SK-N-SH (cell line): ENCODE data around the gene HPCAL1. TPM values are rescaled to one million over a fixed set of nuclear protein-coding genes. Genes with fewer than 3 reads are reported as not detected.

Source experiments
- CTCF ChIA-PET: fragments of 300-600, 350-600 bp; formaldehyde crosslinking; extraction: SDS; loops from one replicate; lab custom pipeline; 2021; lab: Yijun Ruan, JAX
- POLR2A ChIA-PET: fragments of 350-600 bp; sonication (Branson Sonifier 250); formaldehyde crosslinking; extraction: SDS; loops from one replicate; lab custom pipeline; 2020; ENCODE audit warnings: antibody characterized with exemption, inconsistent platforms; lab: Yijun Ruan, JAX
- DNase-seq: peaks from one replicate; pipeline ENCODE4 v3.0.0; 2012
- H2AFZ ChIP-seq: fragments of 200-600 bp; sonication (generic); 2 replicates; pipeline ENCODE4 v1.8.1; 2016; ENCODE audit warnings: antibody characterized with exemption, mild to moderate bottlenecking, low read depth
- H3F3A ChIP-seq: fragments of 200-600 bp; sonication (generic); replicated peaks from 2 replicates; pipeline ENCODE3; 2016; ENCODE audit warnings: antibody characterized with exemption, mild to moderate bottlenecking; ENCODE audit not compliant: insufficient read depth
- H3K27ac ChIP-seq, 2 experiments: fragments of 200-500 bp in 1 of 2; fragments of 200-600 bp in 1 of 2; sonication (Bioruptor generic) in 1 of 2; sonication (generic), shearing (Covaris generic) in 1 of 2; 2 replicates each; pipeline versions ENCODE4 v1.5.1 to v1.6.1; 2014 to 2016; ENCODE audit warnings: low read depth in 2 of 2, inconsistent platforms in 1 of 2, low read length in 1 of 2, mild to moderate bottlenecking in 1 of 2, mixed read lengths in 1 of 2
- H3K27me3 ChIP-seq: fragments of 200-600 bp; sonication (generic), shearing (Covaris generic); 2 replicates; pipeline ENCODE4 v1.6.1; 2016; ENCODE audit warnings: mixed run types; ENCODE audit not compliant: insufficient read depth
- H3K36me3 ChIP-seq, 2 experiments: fragments of 200-500 bp in 1 of 2; fragments of 200-600 bp in 1 of 2; sonication (Bioruptor generic) in 1 of 2; sonication (generic) in 1 of 2; replicated peaks in 1 of 2; 2 replicates each; pipeline versions ENCODE3 to v1.5.1; 2014 to 2016; ENCODE audit warnings: low read length in 1 of 2, mild to moderate bottlenecking in 1 of 2; ENCODE audit not compliant: insufficient read depth in 2 of 2, control insufficient read depth in 1 of 2
- H3K4me1 ChIP-seq, 2 experiments: fragments of 200-500 bp in 1 of 2; fragments of 200-600 bp in 1 of 2; sonication (Bioruptor generic) in 1 of 2; sonication (generic), shearing (Covaris generic) in 1 of 2; 2 replicates each; pipeline versions ENCODE4 v1.5.1 to v1.6.1; 2014 to 2016; ENCODE audit warnings: low read depth in 1 of 2, low read length in 1 of 2, mixed run types in 1 of 2; ENCODE audit not compliant: insufficient read depth in 2 of 2, control insufficient read depth in 1 of 2
- H3K4me2 ChIP-seq: fragments of 200-600 bp; sonication (generic), shearing (Covaris generic); 2 replicates; pipeline ENCODE4 v1.6.1; 2017; ENCODE audit warnings: mixed run types
- H3K4me3 ChIP-seq, 2 experiments: fragments of 200-500 bp in 1 of 2; fragments of 200-600 bp in 1 of 2; sonication (Bioruptor generic) in 1 of 2; sonication (generic), shearing (Covaris generic) in 1 of 2; 2 replicates each; pipeline versions ENCODE4 v1.5.1 to v1.8.1; 2014 to 2016; ENCODE audit warnings: low read depth in 2 of 2, inconsistent platforms in 1 of 2, low read length in 1 of 2, mild to moderate bottlenecking in 1 of 2, mixed read lengths in 1 of 2, moderate library complexity in 1 of 2
- H3K79me2 ChIP-seq: fragments of 200-600 bp; sonication (generic); 2 replicates; pipeline ENCODE4 v1.8.1; 2017; ENCODE audit warnings: mild to moderate bottlenecking; ENCODE audit not compliant: insufficient read depth
- H3K9ac ChIP-seq: fragments of 200-600 bp; sonication (generic); 2 replicates; pipeline ENCODE4 v1.6.1; 2017; ENCODE audit warnings: mixed run types
- H3K9me2 ChIP-seq: fragments of 200-600 bp; sonication (generic); 2 replicates; pipeline ENCODE4 v1.6.1; 2017; ENCODE audit warnings: mixed run types
- H3K9me3 ChIP-seq: fragments of 200-600 bp; sonication (generic); 2 replicates; pipeline ENCODE4 v1.6.1; 2017; ENCODE audit warnings: mixed run types, mild to moderate bottlenecking, moderate library complexity
- H4K20me1 ChIP-seq: fragments of 200-600 bp; sonication (generic); 2 replicates; pipeline ENCODE4 v1.6.1; 2017; ENCODE audit warnings: mild to moderate bottlenecking, mixed run types; ENCODE audit not compliant: insufficient read depth
- ELF1 ChIP-seq: IDR thresholded peaks from 2 replicates; pipeline ENCODE4 v1.4.0; 2012
- EP300 ChIP-seq, 2 experiments: IDR thresholded peaks; 2 replicates each; pipeline versions ENCODE4 v1.4.0 to v1.6.1; 2012; ENCODE audit warnings: borderline replicate concordance in 1 of 2, low read depth in 1 of 2, low read length in 1 of 2
- GABPA ChIP-seq: IDR thresholded peaks from 2 replicates; pipeline ENCODE4 v1.4.0; 2012; ENCODE audit warnings: low read depth, mild to moderate bottlenecking
- NRF1 ChIP-seq: IDR thresholded peaks from 2 replicates; pipeline ENCODE4 v1.6.1; 2012; ENCODE audit warnings: low read depth, mild to moderate bottlenecking, low read length
- POLR2AphosphoS5 ChIP-seq: IDR thresholded peaks from 2 replicates; pipeline ENCODE4 v1.6.1; 2012; ENCODE audit warnings: low read depth, low read length
- SIN3A ChIP-seq: IDR thresholded peaks from 2 replicates; pipeline ENCODE4 v1.6.1; 2012; ENCODE audit warnings: low read depth, mild to moderate bottlenecking, low read length, moderate library complexity, borderline replicate concordance
- TCF12 ChIP-seq: IDR thresholded peaks from 2 replicates; pipeline ENCODE4 v1.4.0; 2012
- WGBS: methylation state at CpG from one replicate; pipeline ENCODE4 v1.1.6; 2017; ENCODE audit warnings: low lambda C conversion rate; 5-methylcytosine and 5-hydroxymethylcytosine counted together
- polyA plus RNA-seq, 3 experiments: library from polyadenylated mRNA; depleted of rRNA; stranded (reverse); fragments of >200 nt; gene quantifications; 2 replicates each; pipeline ENCODE4 v1.2.3, GENCODE V29; 2012
- TF ChIP-seq, protein P1 (sequence below): fragments of 150-350 bp; IDR thresholded peaks from 2 replicates; pipeline ENCODE4 v1.6.1; 2017; ENCODE audit warnings: antibody characterized with exemption, low read length, low read depth, borderline replicate concordance
- TF ChIP-seq, protein P2 (sequence below): fragments of 200-600 bp; sonication (generic); IDR thresholded peaks from 2 replicates; pipeline ENCODE4 v1.6.1; 2017; ENCODE audit warnings: antibody characterized with exemption, mild to moderate bottlenecking, moderate library complexity

Gene HPCAL1
- polyA plus RNA-seq, 1 of the 3 experiments (the other 2 are of a cell fraction), result 77.0 TPM

DNA sequence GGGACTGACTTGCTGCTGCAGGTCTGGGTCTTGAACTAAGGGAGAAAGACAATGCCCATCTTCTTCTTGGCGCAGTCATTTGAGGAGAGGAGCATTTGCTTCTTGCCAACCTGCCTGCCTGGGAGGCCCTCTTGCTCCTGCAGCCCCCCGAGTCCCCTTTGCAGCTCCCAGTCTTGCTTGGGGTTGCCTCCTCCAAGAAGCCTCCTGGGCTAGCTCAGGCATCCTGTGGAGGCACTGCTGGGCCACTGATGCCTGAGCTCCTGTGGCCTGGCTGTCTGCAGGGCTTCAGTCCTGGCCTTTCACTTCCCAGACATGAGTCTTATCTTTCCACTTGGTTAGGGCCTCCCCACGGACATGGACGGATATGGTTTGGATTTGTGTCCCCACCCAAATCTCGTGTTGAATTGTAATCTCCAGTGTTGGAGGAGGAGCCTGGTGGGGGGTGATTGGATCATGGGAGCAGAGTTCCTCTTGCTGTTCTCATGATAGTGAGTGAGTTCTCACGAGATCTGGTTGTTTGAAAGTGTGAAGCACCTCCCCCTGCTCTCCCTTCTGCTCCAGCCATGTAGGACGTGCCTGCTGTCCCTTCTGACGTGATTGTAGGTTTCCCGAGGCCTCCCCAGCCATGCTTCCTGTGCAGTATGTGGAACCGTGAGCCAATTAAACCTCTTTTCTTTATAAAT is 17.3 kb downstream of the HPCAL1 start (continued):
- TF ChIP-seq, protein P1, sequence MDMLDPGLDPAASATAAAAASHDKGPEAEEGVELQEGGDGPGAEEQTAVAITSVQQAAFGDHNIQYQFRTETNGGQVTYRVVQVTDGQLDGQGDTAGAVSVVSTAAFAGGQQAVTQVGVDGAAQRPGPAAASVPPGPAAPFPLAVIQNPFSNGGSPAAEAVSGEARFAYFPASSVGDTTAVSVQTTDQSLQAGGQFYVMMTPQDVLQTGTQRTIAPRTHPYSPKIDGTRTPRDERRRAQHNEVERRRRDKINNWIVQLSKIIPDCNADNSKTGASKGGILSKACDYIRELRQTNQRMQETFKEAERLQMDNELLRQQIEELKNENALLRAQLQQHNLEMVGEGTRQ, result no peak

DNA sequence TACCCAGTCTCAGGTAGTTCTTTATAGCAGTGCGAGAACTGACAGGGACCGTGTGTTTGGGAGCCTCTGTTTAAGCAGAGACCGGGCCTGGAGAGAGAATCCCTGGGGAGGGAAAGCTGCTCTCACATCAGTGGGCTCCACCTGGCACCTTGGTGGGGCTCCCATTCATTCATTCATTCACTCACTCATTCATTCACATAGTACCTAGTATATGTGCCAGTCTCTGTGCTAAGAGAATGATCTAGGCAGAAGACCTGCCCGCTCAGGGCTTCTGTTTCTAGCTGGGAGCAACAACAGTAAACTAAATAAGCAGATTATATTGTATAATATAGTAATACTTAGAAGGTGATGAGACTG is 17.8 kb downstream of the HPCAL1 start:
- H3K4me2 ChIP-seq, result no peak overlapping the region
- TF ChIP-seq EP300 (IDR thresholded peaks at IDR 0.05; ENCODE audit: borderline replicate concordance in 1 of 2, low read depth in 1 of 2, low read length in 1 of 2) (no peak), POLR2AphosphoS5 (no peak), GABPA (no peak), SIN3A (no peak)
- TF ChIP-seq, all 33 proteins: peak for 0
- H4K20me1 ChIP-seq, result no peaks in the 10 kb centered on the region
- H2AFZ ChIP-seq, result no peak overlapping the region
- no peaks in the 10 kb centered on the region for H3K9me3 ChIP-seq
- CTCF ChIA-PET, result interaction anchor here (1.0 to 1.5 kb wide), 4 partner anchors 12 to 248 kb away, joined by 3 to 6 read pairs (median 4); no protein-coding TSS in a partner anchor
- H3K36me3 ChIP-seq, result peaks cover 0 to 4% of the 10 kb centered on the region in 2 experiments
- peaks cover 8% of the 10 kb centered on the region; the same call in 1 of the 2 replicates for H3K79me2 ChIP-seq
- H3K27me3 ChIP-seq, result no peaks in the 10 kb centered on the region
- no peak for DNase-seq
- H3K9ac ChIP-seq, result no peak overlapping the region
- H3K27ac ChIP-seq, result no peak overlapping the region
- WGBS, result 97% methylated on average over 4 of the region's 4 CpGs
- no peaks in the 10 kb centered on the region for H3F3A ChIP-seq
- no peaks in the 10 kb centered on the region for H3K9me2 ChIP-seq
- POLR2A ChIA-PET, result no interaction called here
- peaks cover 0 to 22% of the 10 kb centered on the region in 2 experiments; a peak in 1 of 4 replicates for H3K4me1 ChIP-seq
- no peak overlapping the region for H3K4me3 ChIP-seq

DNA sequence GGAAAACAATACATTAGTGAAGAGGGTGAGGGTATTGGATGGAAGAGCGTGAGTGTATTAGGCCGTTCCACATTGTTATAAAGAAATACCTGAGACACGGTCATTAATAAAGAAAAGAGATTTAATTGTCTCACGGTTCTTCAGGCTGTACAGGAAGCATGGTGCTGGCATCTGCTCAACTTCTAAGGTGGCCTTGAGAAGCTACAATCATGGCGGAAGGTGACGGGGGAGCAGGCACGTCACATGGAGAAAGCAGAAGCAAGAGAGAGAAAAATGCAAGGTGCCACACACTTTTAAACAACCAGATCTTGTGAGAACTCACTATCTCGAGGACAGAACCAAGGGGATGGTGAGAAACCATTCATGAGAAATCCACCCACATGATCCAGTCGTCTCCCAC is 18.2 kb downstream of the HPCAL1 start:
- WGBS, result 95% methylated on average over 9 of the region's 9 CpGs

More for the DNA sequence above, 18.2 kb downstream of the HPCAL1 start:
- Histone ChIP-seq H3K9me2 (no peaks in the 10 kb centered on the region), H3K4me1 (peaks cover 0 to 26% of the 10 kb centered on the region in 2 experiments; a peak in 1 of 4 replicates), H3F3A (no peaks in the 10 kb centered on the region), H2AFZ (no peak overlapping the region), H3K27me3 (no peaks in the 10 kb centered on the region), H3K4me3 (no peak overlapping the region), H3K79me2 (peaks cover 8% of the 10 kb centered on the region; the same call in 1 of the 2 replicates), H3K27ac (no peak overlapping the region), H3K4me2 (no peak overlapping the region), H3K36me3 (peaks cover 0 to 4% of the 10 kb centered on the region in 2 experiments), H3K9me3 (no peaks in the 10 kb centered on the region), H4K20me1 (no peaks in the 10 kb centered on the region), H3K9ac (no peak overlapping the region)
- no peak for DNase-seq
- ChIA-PET POLR2A (no interaction called here), CTCF (interaction anchor here (0.7 to 1.5 kb wide), 5 partner anchors 11 to 248 kb away, joined by 3 to 6 read pairs (median 3); no protein-coding TSS in a partner anchor)
- TF ChIP-seq TCF12, result no peak
- no peak for TF ChIP-seq ELF1
- TF ChIP-seq, protein P2, sequence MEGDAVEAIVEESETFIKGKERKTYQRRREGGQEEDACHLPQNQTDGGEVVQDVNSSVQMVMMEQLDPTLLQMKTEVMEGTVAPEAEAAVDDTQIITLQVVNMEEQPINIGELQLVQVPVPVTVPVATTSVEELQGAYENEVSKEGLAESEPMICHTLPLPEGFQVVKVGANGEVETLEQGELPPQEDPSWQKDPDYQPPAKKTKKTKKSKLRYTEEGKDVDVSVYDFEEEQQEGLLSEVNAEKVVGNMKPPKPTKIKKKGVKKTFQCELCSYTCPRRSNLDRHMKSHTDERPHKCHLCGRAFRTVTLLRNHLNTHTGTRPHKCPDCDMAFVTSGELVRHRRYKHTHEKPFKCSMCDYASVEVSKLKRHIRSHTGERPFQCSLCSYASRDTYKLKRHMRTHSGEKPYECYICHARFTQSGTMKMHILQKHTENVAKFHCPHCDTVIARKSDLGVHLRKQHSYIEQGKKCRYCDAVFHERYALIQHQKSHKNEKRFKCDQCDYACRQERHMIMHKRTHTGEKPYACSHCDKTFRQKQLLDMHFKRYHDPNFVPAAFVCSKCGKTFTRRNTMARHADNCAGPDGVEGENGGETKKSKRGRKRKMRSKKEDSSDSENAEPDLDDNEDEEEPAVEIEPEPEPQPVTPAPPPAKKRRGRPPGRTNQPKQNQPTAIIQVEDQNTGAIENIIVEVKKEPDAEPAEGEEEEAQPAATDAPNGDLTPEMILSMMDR, result no peak
- TF ChIP-seq NRF1, result no peak
